HCT116 (cell line): ENCODE data around the gene ZNHIT1. TPM values are rescaled to one million over a fixed set of nuclear protein-coding genes. Genes with fewer than 3 reads are reported as not detected.

Source experiments
- ATAC-seq: fragments of 200-7000 bp; cut with Tn5 transposase; 2 replicates; pipeline ENCODE4 v1.9.1; 2020; ENCODE audit warnings: mild to moderate bottlenecking, moderate library complexity
- BruUV-seq: library from RNA; stranded (reverse); fragments of 400-500 nt; replicated peaks from 2 replicates; lab custom pipeline; 2021; lab: Mats Ljungman, UMichigan
- CTCF ChIA-PET: fragments of 300-600 bp; sonication (Branson Sonifier 250); formaldehyde crosslinking; loops from one replicate; lab custom pipeline; 2021; ENCODE audit warnings: antibody characterized with exemption; lab: Charles Lee
- POLR2A ChIA-PET: fragments of 300-600, 350-600 bp; sonication (Branson Sonifier 250); formaldehyde crosslinking; loops from one replicate; lab custom pipeline; 2021; ENCODE audit warnings: antibody characterized with exemption; lab: Charles Lee
- RAD21 ChIA-PET, 2 experiments: fragments of 300-600 bp; sonication (Branson Sonifier 250); formaldehyde crosslinking; loops; one replicate each; lab custom pipeline; 2023; ENCODE audit warnings: low total read pairs in 2 of 2; ENCODE audit not compliant: uncharacterized antibody in 2 of 2, unreplicated experiment in 2 of 2, low non-redundant PET in 1 of 2; lab: Charles Lee
- DNase-seq: peaks from one replicate; pipeline ENCODE4 v3.0.0-alpha.2; 2010; ENCODE audit warnings: low read depth, low spot score
- H2AFZ ChIP-seq: fragments of 200-600 bp; shearing (Covaris generic), sonication (generic); 2 replicates; pipeline ENCODE4 v1.6.1; 2017; ENCODE audit warnings: low read depth, mixed run types, mixed read lengths, antibody characterized with exemption, low read length; ENCODE audit not compliant: poor library complexity, severe bottlenecking
- H3K27ac ChIP-seq: 2 replicates; pipeline ENCODE4 v1.5.1; 2012; ENCODE audit warnings: low read depth, low read length
- H3K27me3 ChIP-seq: fragments of 200-600 bp; sonication (generic); 2 replicates; pipeline ENCODE4 v1.6.1; 2016; ENCODE audit warnings: mixed run types, low read length, mixed read lengths; ENCODE audit not compliant: insufficient read depth
- H3K36me3 ChIP-seq, 2 experiments: fragments of 200-500 bp in 1 of 2; fragments of 200-600 bp in 1 of 2; sonication (Bioruptor generic) in 1 of 2; sonication (generic) in 1 of 2; 2 replicates each; pipeline versions ENCODE4 v1.5.1 to v1.6.1; 2014 to 2016; ENCODE audit warnings: low read length in 2 of 2, inconsistent platforms in 1 of 2, mixed read lengths in 1 of 2, mixed run types in 1 of 2; ENCODE audit not compliant: insufficient read depth in 2 of 2, control insufficient read depth in 1 of 2
- H3K4me1 ChIP-seq, 2 experiments: fragments of 200-600 bp in 1 of 2; sonication (generic) in 1 of 2; 2 replicates each; pipeline versions ENCODE4 v1.5.1 to v1.6.1; 2012 to 2017; ENCODE audit warnings: low read length in 2 of 2, inconsistent platforms in 1 of 2, mild to moderate bottlenecking in 1 of 2, mixed read lengths in 1 of 2, mixed run types in 1 of 2, moderate library complexity in 1 of 2; ENCODE audit not compliant: insufficient read depth in 2 of 2, control insufficient read depth in 1 of 2
- H3K4me2 ChIP-seq: fragments of 200-600 bp; sonication (generic); 2 replicates; pipeline ENCODE4 v1.6.1; 2017; ENCODE audit warnings: mixed run types, low read length, mixed read lengths
- H3K4me3 ChIP-seq, 2 experiments: fragments of 200-600 bp in 1 of 2; sonication (generic) in 1 of 2; replicated peaks in 1 of 2; 2 replicates each; pipeline ENCODE4 v1.5.1; 2011 to 2016; ENCODE audit warnings: low read length in 2 of 2, control low read depth in 1 of 2, low read depth in 1 of 2, mild to moderate bottlenecking in 1 of 2, mixed read lengths in 1 of 2, mixed run types in 1 of 2
- H3K79me2 ChIP-seq: fragments of 200-600 bp; sonication (generic); 2 replicates; pipeline ENCODE4 v1.6.1; 2017; ENCODE audit warnings: mild to moderate bottlenecking, mixed run types, low read length, moderate library complexity, mixed read lengths; ENCODE audit not compliant: insufficient read depth
- H3K9ac ChIP-seq: fragments of 200-600 bp; sonication (generic); 2 replicates; pipeline ENCODE4 v1.6.1; 2016; ENCODE audit warnings: low read length, mixed read lengths
- H3K9me2 ChIP-seq: fragments of 200-600 bp; sonication (generic), shearing (Covaris generic); 2 replicates; pipeline ENCODE4 v1.6.1; 2017; ENCODE audit warnings: mixed run types, mild to moderate bottlenecking, moderate library complexity; ENCODE audit not compliant: insufficient read depth
- H3K9me3 ChIP-seq, 2 experiments: fragments of 200-500 bp in 1 of 2; fragments of 200-600 bp in 1 of 2; sonication (Bioruptor generic) in 1 of 2; sonication (generic) in 1 of 2; 2 replicates each; pipeline ENCODE4 v1.6.1; 2014 to 2017; ENCODE audit warnings: low read length in 2 of 2, mixed read lengths in 2 of 2, inconsistent platforms in 1 of 2, low read depth in 1 of 2, mild to moderate bottlenecking in 1 of 2, mixed run types in 1 of 2, moderate library complexity in 1 of 2; ENCODE audit not compliant: control insufficient read depth in 1 of 2, insufficient read depth in 1 of 2
- H4K20me1 ChIP-seq: fragments of 200-600 bp; sonication (generic), shearing (Covaris generic); 2 replicates; pipeline ENCODE4 v1.6.1; 2017; ENCODE audit warnings: mixed run types, mild to moderate bottlenecking, moderate library complexity; ENCODE audit not compliant: insufficient read depth
- ATF3 ChIP-seq: IDR thresholded peaks from 2 replicates; pipeline ENCODE4 v1.6.1; 2012
- CBX3 ChIP-seq: IDR thresholded peaks from 2 replicates; pipeline ENCODE4 v1.6.1; 2012; ENCODE audit warnings: low read depth
- CTCF ChIP-seq, 3 experiments: fragments of 200-600 bp in 1 of 3; sonication (generic) in 1 of 3; IDR thresholded peaks in 2 of 3; conservative IDR thresholded peaks in 1 of 3; 2 replicates each; pipeline ENCODE4 v1.5.1; 2012 to 2017; ENCODE audit warnings: low read depth in 2 of 3, low read length in 2 of 3, antibody characterized with exemption in 1 of 3, borderline replicate concordance in 1 of 3, control low read depth in 1 of 3, mild to moderate bottlenecking in 1 of 3, mixed read lengths in 1 of 3, mixed run types in 1 of 3, moderate library complexity in 1 of 3; ENCODE audit not compliant: insufficient read depth in 1 of 3
- ELF1 ChIP-seq: IDR thresholded peaks from 2 replicates; pipeline ENCODE4 v1.6.1; 2012; ENCODE audit warnings: low read depth, borderline replicate concordance
- EZH2phosphoT487 ChIP-seq: fragments of 200-600 bp; IDR thresholded peaks from 2 replicates; pipeline ENCODE4 v1.6.1; 2018; ENCODE audit warnings: antibody characterized with exemption, borderline replicate concordance
- FOSL1 ChIP-seq: IDR thresholded peaks from 2 replicates; pipeline ENCODE4 v1.6.1; 2012; ENCODE audit warnings: low read depth
- JUND ChIP-seq: IDR thresholded peaks from 2 replicates; pipeline ENCODE4 v1.6.1; 2012
- MAX ChIP-seq: IDR thresholded peaks from 2 replicates; pipeline ENCODE4 v1.6.1; 2012
- POLR2A ChIP-seq: IDR thresholded peaks from 2 replicates; pipeline ENCODE4 v1.7.0; 2011; ENCODE audit warnings: borderline replicate concordance; ENCODE audit not compliant: insufficient read depth, insufficient read length; ENCODE audit errors: extremely low read depth
- POLR2AphosphoS5 ChIP-seq: IDR thresholded peaks from 2 replicates; pipeline ENCODE4 v1.6.1; 2011; ENCODE audit warnings: mild to moderate bottlenecking, low read depth, low read length, moderate library complexity
- REST ChIP-seq: IDR thresholded peaks from 2 replicates; pipeline ENCODE4 v1.6.1; 2012; ENCODE audit warnings: low read depth
- SIN3A ChIP-seq: IDR thresholded peaks from 2 replicates; pipeline ENCODE4 v1.6.1; 2012; ENCODE audit warnings: low read depth
- TCF7L2 ChIP-seq: IDR thresholded peaks from 2 replicates; pipeline ENCODE4 v1.7.0; 2011; ENCODE audit warnings: borderline replicate concordance, inconsistent platforms; ENCODE audit not compliant: insufficient read depth, insufficient read length; ENCODE audit errors: extremely low read depth
- YY1 ChIP-seq: IDR thresholded peaks from 2 replicates; pipeline ENCODE4 v1.6.1; 2011; ENCODE audit warnings: low read length, low read depth, moderate library complexity, mild to moderate bottlenecking; ENCODE audit not compliant: insufficient replicate concordance; ENCODE audit errors: extremely low read depth
- intact Hi-C: fragments of 100-400 bp; cut with micrococcal nuclease; formaldehyde crosslinking; loops from 2 replicates; pipeline ENCODE4 v1.10.0; 2022
- total RNA-seq: library from RNA; stranded (reverse); gene quantifications from one replicate; pipeline ENCODE4 v1.2.1, GENCODE V29; 2021; ENCODE audit not compliant: unreplicated experiment

ZNHIT1 gene
- total RNA-seq, 1 experiment from 2014 or later, result 69.4 TPM

GRCh38 chr7:101186194-101186593, 31.8 kb upstream of the ZNHIT1 start:
- intact Hi-C loops, result no loop called here
- no peaks in the 10 kb centered on the region for H4K20me1 ChIP-seq
- CTCF ChIA-PET, result interaction anchor here (0.7 kb wide), 1 partner anchor 47 kb away, joined by 4 read pairs; no protein-coding TSS in a partner anchor
- no peaks in the 10 kb centered on the region for H3K27me3 ChIP-seq
- ATAC-seq (no peak), DNase-seq (no peak)
- no peak overlapping the region for H3K27ac ChIP-seq
- H2AFZ ChIP-seq, result no peak overlapping the region
- BruUV-seq, result no TSS peak
- POLR2A ChIA-PET, result interaction anchor here (1.7 kb wide), 1 partner anchor 31 kb away, joined by 4 read pairs; the partner anchor contains the start of gene PLOD3
- RAD21 ChIA-PET, result no interaction called here
- TF ChIP-seq YY1 (no peak), ATF3 (no peak), EZH2phosphoT487 (no peak), JUND (no peak)
- H3K4me1 ChIP-seq, result peaks cover 6 to 23% of the 10 kb centered on the region in 2 experiments; a peak in 3 of 4 replicates
- no peak overlapping the region for H3K9ac ChIP-seq
- H3K79me2 ChIP-seq, result no peaks in the 10 kb centered on the region
- no peak overlapping the region for H3K4me3 ChIP-seq
- H3K9me2 ChIP-seq, result no peaks in the 10 kb centered on the region
- no peaks in the 10 kb centered on the region for H3K36me3 ChIP-seq
- no peaks in the 10 kb centered on the region for H3K9me3 ChIP-seq
- H3K4me2 ChIP-seq, result no peak overlapping the region

- Histone ChIP-seq H3K9me2 (no peaks in the 10 kb centered on the region), H3K4me2 (no peak overlapping the region), H3K79me2 (no peaks in the 10 kb centered on the region), H3K27ac (no peak overlapping the region), H3K9me3 (no peaks in the 10 kb centered on the region), H2AFZ (no peak overlapping the region), H3K4me1 (peaks cover 4 to 21% of the 10 kb centered on the region in 2 experiments; a peak in 3 of 4 replicates), H3K27me3 (no peaks in the 10 kb centered on the region), H3K4me3 (no peak overlapping the region), H4K20me1 (no peaks in the 10 kb centered on the region), H3K36me3 (no peaks in the 10 kb centered on the region), H3K9ac (no peak overlapping the region)
- ATAC-seq (no peak), DNase-seq (no peak)
- BruUV-seq, result no TSS peak
- ChIA-PET POLR2A (interaction anchor here (1.7 kb wide), 1 partner anchor 31 kb away, joined by 4 read pairs; the partner anchor contains the start of gene PLOD3), RAD21 (interaction anchor here in 1 of 2 experiments (1.5 kb wide), 1 partner anchor 43 kb away, joined by 5 read pairs; no protein-coding TSS in a partner anchor), CTCF (interaction anchor here (0.7 kb wide), 1 partner anchor 46 kb away, joined by 4 read pairs; no protein-coding TSS in a partner anchor)
- intact Hi-C loops, result no loop called here
- no peak for TF ChIP-seq FOSL1
- TF ChIP-seq POLR2A, result no peak
- TF ChIP-seq SIN3A, result no peak
- no peak for TF ChIP-seq REST
- TF ChIP-seq MAX, result no peak
- no peak for TF ChIP-seq ELF1
- TF ChIP-seq POLR2AphosphoS5, result no peak
- no peak for TF ChIP-seq TCF7L2
- TF ChIP-seq CTCF (IDR thresholded peaks at IDR 0.05 in 2 of 3, conservative IDR thresholded peaks at IDR 0.05 in 1 of 3; ENCODE audit: borderline replicate concordance in 1 of 3, insufficient read depth in 1 of 3, low read depth in 2 of 3, low read length in 2 of 3), result no peak
- no peak for TF ChIP-seq CBX3
Measured at GRCh38 chr7:101186844-101187428, 31.0 kb upstream of the ZNHIT1 start.
